Smooth muscle cell (in vitro differentiated cells): ENCODE data around the gene FAT2. TPM values are rescaled to one million over a fixed set of nuclear protein-coding genes. Genes with fewer than 3 reads are reported as not detected.

Experiments used
- DNase-seq: peaks from one replicate; lab custom pipeline; 2025; ENCODE audit not compliant: unreplicated experiment; lab: John Stamatoyannopoulos, UW
- H2AFZ ChIP-seq: fragments of 200-600 bp; sonication (generic); 2 replicates; pipeline ENCODE4 v1.6.0; 2016; ENCODE audit warnings: antibody characterized with exemption, low read depth, mild to moderate bottlenecking
- H3F3A ChIP-seq: fragments of 200-600 bp; sonication (generic); 2 replicates; pipeline ENCODE4 v1.6.0; 2017; ENCODE audit warnings: antibody characterized with exemption, low read depth
- H3K27ac ChIP-seq: fragments of 200-600 bp; sonication (generic); 2 replicates; pipeline ENCODE4 v1.5.1; 2016; ENCODE audit warnings: low read depth, mild to moderate bottlenecking
- H3K27me3 ChIP-seq: fragments of 200-600 bp; sonication (generic); 2 replicates; pipeline ENCODE4 v1.6.1; 2016; ENCODE audit warnings: low read depth, mild to moderate bottlenecking
- H3K36me3 ChIP-seq: fragments of 200-600 bp; sonication (generic); 2 replicates; pipeline ENCODE4 v1.5.1; 2016; ENCODE audit warnings: low read depth
- H3K4me1 ChIP-seq: fragments of 200-600 bp; sonication (generic); 2 replicates; pipeline ENCODE4 v1.5.1; 2016; ENCODE audit warnings: low read depth
- H3K4me2 ChIP-seq: fragments of 200-600 bp; sonication (generic); 2 replicates; pipeline ENCODE4 v1.6.0; 2016; ENCODE audit warnings: mild to moderate bottlenecking
- H3K4me3 ChIP-seq: fragments of 200-600 bp; sonication (generic); 2 replicates; pipeline ENCODE4 v1.5.1; 2016; ENCODE audit warnings: mild to moderate bottlenecking
- H3K79me2 ChIP-seq: fragments of 200-600 bp; sonication (generic); 2 replicates; pipeline ENCODE4 v1.6.0; 2016; ENCODE audit warnings: low read depth, mild to moderate bottlenecking
- H3K9ac ChIP-seq: fragments of 200-600 bp; sonication (generic); 2 replicates; pipeline ENCODE4 v1.6.0; 2016; ENCODE audit warnings: low read depth
- H3K9me3 ChIP-seq: fragments of 200-600 bp; sonication (generic); replicated peaks from 2 replicates; pipeline ENCODE4 v1.5.1; 2016; ENCODE audit warnings: low read depth
- H4K20me1 ChIP-seq: fragments of 200-600 bp; sonication (generic); 2 replicates; pipeline ENCODE4 v1.6.0; 2016; ENCODE audit warnings: low read depth
- WGBS: methylation state at CpG from one replicate; pipeline ENCODE4 v1.1.7; 2016; ENCODE audit warnings: low lambda C conversion rate; 5-methylcytosine and 5-hydroxymethylcytosine counted together
- polyA plus RNA-seq: library from polyadenylated mRNA; unstranded; fragments of >200 nt; fragmentation: Nextera tagmentation; extraction: Ambion mirVana; gene quantifications from 2 replicates; pipeline ENCODE4 v1.2.1, GENCODE V29; 2016
- total RNA-seq: library from RNA; depleted of rRNA; stranded (reverse); fragments of >200 nt; gene quantifications from 2 replicates; pipeline ENCODE4 v1.2.3, GENCODE V29; 2014
- TF ChIP-seq, protein P1 (sequence below): fragments of 200-600 bp; sonication (generic); IDR thresholded peaks from 2 replicates; pipeline ENCODE4 v1.5.1; 2017; ENCODE audit warnings: borderline replicate concordance, mild to moderate bottlenecking, antibody characterized with exemption; ENCODE audit not compliant: insufficient read depth, poor library complexity, severe bottlenecking

Gene FAT2
- total and polyA plus RNA-seq, 2 experiments from 2014 or later: 0.65 to 10.1 TPM

DNA sequence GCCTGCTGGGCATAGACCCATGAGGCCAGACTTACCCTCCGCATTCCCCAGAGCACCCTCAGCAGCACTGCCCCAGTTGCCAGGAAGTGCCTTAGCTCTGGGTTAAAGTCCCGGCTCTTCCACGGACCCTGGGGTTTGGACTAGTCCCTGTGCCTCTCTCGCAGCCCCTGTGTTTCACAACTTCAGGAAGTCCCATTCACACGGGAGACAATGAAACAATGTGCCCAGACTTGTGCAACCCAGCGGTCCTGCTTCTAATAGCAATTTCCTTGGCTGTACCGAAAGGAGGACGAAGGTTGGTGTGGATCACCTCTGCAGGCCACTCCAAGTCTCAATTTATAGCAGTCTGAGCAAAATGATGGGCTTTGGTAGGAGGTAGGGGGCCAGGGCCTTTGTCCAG is 41.8 kb upstream of the FAT2 start:
- TF ChIP-seq, protein P1, sequence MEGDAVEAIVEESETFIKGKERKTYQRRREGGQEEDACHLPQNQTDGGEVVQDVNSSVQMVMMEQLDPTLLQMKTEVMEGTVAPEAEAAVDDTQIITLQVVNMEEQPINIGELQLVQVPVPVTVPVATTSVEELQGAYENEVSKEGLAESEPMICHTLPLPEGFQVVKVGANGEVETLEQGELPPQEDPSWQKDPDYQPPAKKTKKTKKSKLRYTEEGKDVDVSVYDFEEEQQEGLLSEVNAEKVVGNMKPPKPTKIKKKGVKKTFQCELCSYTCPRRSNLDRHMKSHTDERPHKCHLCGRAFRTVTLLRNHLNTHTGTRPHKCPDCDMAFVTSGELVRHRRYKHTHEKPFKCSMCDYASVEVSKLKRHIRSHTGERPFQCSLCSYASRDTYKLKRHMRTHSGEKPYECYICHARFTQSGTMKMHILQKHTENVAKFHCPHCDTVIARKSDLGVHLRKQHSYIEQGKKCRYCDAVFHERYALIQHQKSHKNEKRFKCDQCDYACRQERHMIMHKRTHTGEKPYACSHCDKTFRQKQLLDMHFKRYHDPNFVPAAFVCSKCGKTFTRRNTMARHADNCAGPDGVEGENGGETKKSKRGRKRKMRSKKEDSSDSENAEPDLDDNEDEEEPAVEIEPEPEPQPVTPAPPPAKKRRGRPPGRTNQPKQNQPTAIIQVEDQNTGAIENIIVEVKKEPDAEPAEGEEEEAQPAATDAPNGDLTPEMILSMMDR: no peak
- Histone ChIP-seq H3K79me2 (no peaks in the 10 kb centered on the region), H3K4me2 (no peak overlapping the region), H3K9ac (no peak overlapping the region), H3K4me3 (no peak overlapping the region), H2AFZ (no peak overlapping the region), H3K36me3 (no peaks in the 10 kb centered on the region), H3K4me1 (no peaks in the 10 kb centered on the region), H3K9me3 (no peaks in the 10 kb centered on the region), H3F3A (no peaks in the 10 kb centered on the region), H4K20me1 (no peaks in the 10 kb centered on the region), H3K27ac (no peak overlapping the region), H3K27me3 (peaks cover 28% of the 10 kb centered on the region)
- no peak for DNase-seq
- 97% methylated on average over 8 of the region's 8 CpGs for WGBS

DNA sequence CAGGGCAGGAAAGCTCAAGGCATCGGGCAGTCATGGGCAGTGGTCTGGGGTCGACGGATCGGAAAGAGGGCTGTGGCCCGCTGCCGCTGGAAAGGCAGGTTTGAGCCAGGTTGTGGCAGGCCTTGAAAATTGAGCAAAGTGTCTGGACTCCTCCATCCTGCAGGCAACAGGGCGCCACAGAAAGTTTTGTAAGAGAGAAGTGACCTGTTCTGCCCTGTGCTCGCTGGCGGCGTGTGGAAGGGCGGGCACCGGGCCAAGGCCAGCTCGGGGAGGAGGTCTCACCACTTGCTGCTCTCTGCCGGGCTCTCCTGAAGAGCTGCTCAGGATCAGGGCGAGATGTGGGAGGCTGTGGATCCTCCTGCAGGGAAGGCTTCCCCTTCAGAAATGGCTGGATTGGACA is 41.4 kb upstream of the FAT2 start:
- Histone ChIP-seq H3K4me2 (no peak overlapping the region), H4K20me1 (no peaks in the 10 kb centered on the region), H3K4me3 (no peak overlapping the region), H3K27ac (no peak overlapping the region), H3K79me2 (no peaks in the 10 kb centered on the region), H3F3A (no peaks in the 10 kb centered on the region), H3K36me3 (no peaks in the 10 kb centered on the region), H3K27me3 (peaks cover 24% of the 10 kb centered on the region), H2AFZ (no peak overlapping the region), H3K9ac (no peak overlapping the region), H3K4me1 (no peaks in the 10 kb centered on the region), H3K9me3 (no peaks in the 10 kb centered on the region)
- no peak for DNase-seq
- WGBS: 92% methylated on average over 15 of the region's 15 CpGs
- TF ChIP-seq, protein P1: no peak

DNA sequence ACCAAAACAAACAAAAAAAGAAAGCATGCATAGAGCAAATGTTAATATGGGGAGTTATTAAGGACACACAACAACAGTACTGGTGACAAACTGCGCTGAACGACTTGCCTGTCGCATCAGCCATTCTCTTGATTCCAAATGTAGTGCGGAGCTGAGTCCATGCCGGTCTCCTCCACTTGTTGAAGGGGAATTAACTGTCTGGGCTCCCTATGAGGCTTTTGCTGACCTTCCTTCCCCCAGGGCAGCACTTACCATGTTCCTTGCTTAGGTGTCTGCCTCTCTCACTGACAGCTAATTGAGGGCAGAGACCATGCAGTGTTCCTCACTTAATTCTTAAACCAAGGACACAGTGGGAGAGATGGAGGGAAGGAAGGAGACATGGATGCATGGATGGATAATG is 40.8 kb upstream of the FAT2 start:
- Histone ChIP-seq H3K4me2 (no peak overlapping the region), H3F3A (no peaks in the 10 kb centered on the region), H3K36me3 (no peaks in the 10 kb centered on the region), H3K4me1 (no peaks in the 10 kb centered on the region), H3K9ac (no peak overlapping the region), H3K27ac (no peak overlapping the region), H3K4me3 (no peak overlapping the region), H3K79me2 (no peaks in the 10 kb centered on the region), H4K20me1 (no peaks in the 10 kb centered on the region), H3K27me3 (peaks cover 21% of the 10 kb centered on the region), H2AFZ (no peak overlapping the region), H3K9me3 (no peaks in the 10 kb centered on the region)
- WGBS: 90% methylated on average over 5 of the region's 5 CpGs
- DNase-seq: no peak
- TF ChIP-seq, protein P1: no peak

DNA sequence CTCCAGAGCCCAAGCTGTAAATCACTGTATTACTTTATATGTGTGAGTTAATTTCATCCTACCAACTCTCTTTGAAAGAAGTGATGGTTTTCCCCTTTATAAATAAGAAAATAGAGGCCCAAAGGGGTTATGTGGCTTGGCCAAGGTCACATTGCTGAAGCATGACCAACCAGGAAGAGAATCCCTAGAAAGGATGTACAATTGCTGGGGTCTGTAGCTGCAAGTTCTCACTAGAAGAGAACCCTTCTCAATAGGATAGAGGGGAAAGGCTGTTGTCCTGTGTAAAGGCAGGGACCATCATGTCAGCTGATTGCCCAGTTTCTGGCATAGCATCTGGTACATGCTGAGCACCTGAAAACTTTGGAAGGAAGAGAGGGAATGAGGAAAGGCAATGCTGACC is 39.0 kb upstream of the FAT2 start:
- Histone ChIP-seq H3K9me3 (no peaks in the 10 kb centered on the region), H4K20me1 (no peaks in the 10 kb centered on the region), H3K27me3 (peaks cover 10% of the 10 kb centered on the region), H3K9ac (no peak overlapping the region), H3K27ac (no peak overlapping the region), H3K79me2 (no peaks in the 10 kb centered on the region), H3K4me3 (no peak overlapping the region), H3K4me1 (no peaks in the 10 kb centered on the region), H2AFZ (no peak overlapping the region), H3F3A (no peaks in the 10 kb centered on the region), H3K4me2 (no peak overlapping the region), H3K36me3 (no peaks in the 10 kb centered on the region)
- no peak for DNase-seq
- TF ChIP-seq, protein P1: no peak
